ACC112 (cell line): ENCODE measurements around the gene C1GALT1.

Experiments
- H2AFZ ChIP-seq: fragments of 200-600 bp; sonication (generic); one replicate; pipeline ENCODE4 v1.6.0; 2017; ENCODE audit warnings: antibody characterized with exemption, low read length; ENCODE audit not compliant: unreplicated experiment
- H3K27ac ChIP-seq: fragments of 200-600 bp; sonication (generic); 2 replicates; pipeline ENCODE4 v1.5.1; 2014; ENCODE audit warnings: low read depth, mild to moderate bottlenecking, antibody characterized with exemption, low read length, moderate library complexity
- H3K27me3 ChIP-seq: fragments of 200-600 bp; sonication (generic); 2 replicates; pipeline ENCODE4 v1.6.1; 2014; ENCODE audit warnings: mild to moderate bottlenecking, antibody characterized with exemption, low read length, moderate library complexity, mixed read lengths; ENCODE audit not compliant: insufficient read depth
- H3K36me3 ChIP-seq: fragments of 200-600 bp; sonication (generic); 2 replicates; pipeline ENCODE4 v1.6.1; 2016; ENCODE audit warnings: mild to moderate bottlenecking, antibody characterized with exemption, low read length, moderate library complexity, mixed read lengths; ENCODE audit not compliant: insufficient read depth
- H3K4me1 ChIP-seq: fragments of 200-600 bp; sonication (generic); one replicate; pipeline ENCODE4 v1.6.1; 2016; ENCODE audit warnings: low read length, mixed read lengths; ENCODE audit not compliant: insufficient read depth, unreplicated experiment, control insufficient read depth
- H3K4me3 ChIP-seq: fragments of 200-600 bp; sonication (generic); 2 replicates; pipeline ENCODE4 v1.5.1; 2014; ENCODE audit warnings: mild to moderate bottlenecking, low read depth, low read length
- H3K79me2 ChIP-seq: fragments of 200-600 bp; sonication (generic); one replicate; pipeline ENCODE4 v1.6.0; 2016; ENCODE audit warnings: low read length; ENCODE audit not compliant: control insufficient read depth, unreplicated experiment, insufficient read depth

C1GALT1 gene

DNA sequence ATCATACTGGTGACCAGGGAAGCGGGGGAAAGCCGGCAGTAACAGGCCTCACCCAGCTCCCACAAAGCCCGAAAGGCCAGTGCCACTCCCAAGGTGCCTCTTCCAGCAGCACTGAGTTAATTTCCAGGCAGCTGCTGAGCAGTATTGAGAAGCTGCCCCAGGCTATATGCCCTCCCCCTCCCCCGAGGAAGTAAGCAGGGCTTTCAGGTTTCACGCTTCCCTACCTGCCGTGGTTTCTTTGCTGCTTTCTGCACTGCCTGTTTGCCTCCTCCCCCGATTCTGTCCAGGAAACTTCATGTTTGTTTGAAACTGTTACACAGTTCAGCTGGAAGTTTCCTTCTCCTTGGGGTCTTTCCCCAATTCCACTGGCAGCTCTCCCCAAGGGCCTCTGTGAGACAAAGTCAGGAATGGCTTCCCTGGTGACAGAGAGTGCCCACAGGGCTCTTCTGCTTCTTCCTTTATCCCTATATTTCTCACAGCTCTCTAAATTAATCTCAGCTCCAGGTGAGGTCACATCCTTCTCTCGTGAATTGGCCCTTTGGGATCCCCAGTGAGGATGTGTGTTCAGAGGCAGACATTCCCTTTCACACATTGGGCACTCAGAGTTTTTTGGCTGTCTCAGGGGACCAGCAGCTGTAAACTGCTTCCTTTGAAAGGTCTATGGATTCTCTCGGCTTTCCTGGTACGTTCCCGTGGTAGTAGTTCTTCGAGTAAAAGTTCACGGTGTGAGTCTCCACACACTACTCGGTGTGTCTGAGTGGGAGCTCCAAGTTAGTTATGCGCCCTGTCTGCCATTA lies 19.4 kb downstream of the C1GALT1 start:
- H3K27ac ChIP-seq = no peak overlapping the region
- H3K79me2 ChIP-seq = peaks cover 60% of the 10 kb centered on the region

GRCh38 chr7:7202375-7202720 lies 20.0 kb downstream of the C1GALT1 start:
- no peak overlapping the region for H2AFZ ChIP-seq
- H3K27ac ChIP-seq = no peak overlapping the region
- peaks cover 15% of the 10 kb centered on the region for H3K36me3 ChIP-seq
- H3K4me3 ChIP-seq = no peak overlapping the region
- no peaks in the 10 kb centered on the region for H3K4me1 ChIP-seq
- peaks cover 63% of the 10 kb centered on the region for H3K79me2 ChIP-seq
- H3K27me3 ChIP-seq = no peaks in the 10 kb centered on the region

More for the DNA sequence above, 19.4 kb downstream of the C1GALT1 start:
- Histone ChIP-seq H3K4me3 (no peak overlapping the region), H2AFZ (no peak overlapping the region), H3K36me3 (peaks cover 15% of the 10 kb centered on the region), H3K27me3 (no peaks in the 10 kb centered on the region), H3K4me1 (no peaks in the 10 kb centered on the region)

DNA sequence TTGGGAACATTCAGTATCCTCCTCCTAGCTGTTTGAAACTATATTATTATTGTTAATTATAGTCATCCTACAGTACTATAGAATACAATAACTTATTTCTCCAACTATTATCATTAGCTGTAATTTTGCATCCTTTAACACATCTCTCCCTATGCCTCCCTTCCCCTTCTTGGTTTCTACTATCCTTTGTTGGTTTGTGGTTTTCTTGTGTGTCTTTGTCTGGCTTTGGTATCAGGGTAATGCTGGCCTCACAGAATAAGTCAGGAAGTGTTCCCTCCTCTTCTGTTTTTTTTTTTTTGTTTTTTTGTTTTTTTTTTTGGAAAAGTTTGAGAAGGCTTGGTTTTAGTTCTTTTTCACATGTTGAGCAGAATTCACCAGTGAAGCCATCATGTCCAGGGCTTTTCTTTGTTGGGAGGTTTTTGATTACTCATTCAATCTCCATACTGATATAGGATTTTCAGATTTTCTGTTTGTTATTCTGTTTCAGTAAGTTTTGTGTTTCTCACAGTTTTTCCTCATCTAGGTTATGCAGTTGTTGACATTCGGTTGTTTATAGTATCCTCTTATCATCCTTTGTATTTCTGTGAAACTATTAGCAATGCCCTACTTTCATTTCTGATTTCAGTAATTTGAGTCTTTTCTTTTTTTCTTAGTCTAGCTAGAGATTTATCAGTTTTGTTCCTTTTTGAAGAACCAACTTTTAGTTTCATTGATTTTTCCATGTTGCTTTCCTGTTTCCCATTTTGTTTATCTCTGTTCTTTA lies 21.6 kb downstream of the C1GALT1 start:
- Histone ChIP-seq H3K36me3 (peaks cover 15% of the 10 kb centered on the region), H2AFZ (no peak overlapping the region), H3K27me3 (no peaks in the 10 kb centered on the region), H3K4me1 (no peaks in the 10 kb centered on the region), H3K79me2 (peaks cover 75% of the 10 kb centered on the region), H3K27ac (no peak overlapping the region), H3K4me3 (no peak overlapping the region)

DNA sequence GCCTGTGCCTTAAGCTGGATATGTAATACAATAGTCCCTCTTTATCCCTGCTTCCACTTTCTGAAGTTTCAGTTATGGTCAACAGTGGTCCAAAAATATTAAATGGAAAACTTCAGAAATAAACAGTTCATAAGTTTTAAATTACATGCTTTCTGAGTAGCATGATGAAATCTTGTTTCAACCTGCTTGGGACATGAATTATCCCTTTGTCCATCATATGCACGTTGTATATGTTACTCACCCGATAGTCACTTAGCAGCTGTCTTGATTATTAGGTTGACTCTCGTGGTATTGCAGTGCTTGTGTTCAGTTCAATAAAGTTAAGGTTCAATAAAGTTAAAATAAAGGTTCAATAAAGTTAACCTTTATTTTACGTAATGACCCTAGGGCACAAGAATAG lies 25.5 kb downstream of the C1GALT1 start:
- H3K27me3 ChIP-seq = no peaks in the 10 kb centered on the region
- no peak overlapping the region for H3K27ac ChIP-seq
- peaks cover 15% of the 10 kb centered on the region for H3K36me3 ChIP-seq
- peaks cover 2% of the 10 kb centered on the region for H3K4me1 ChIP-seq
- H3K4me3 ChIP-seq = no peak overlapping the region
- no peak overlapping the region for H2AFZ ChIP-seq
- H3K79me2 ChIP-seq = peaks cover 70% of the 10 kb centered on the region

- Histone ChIP-seq H3K36me3 (0 out of 2 replicates have a peak, but pooled peaks cover 10% of the 10 kb centered on the region), H3K27ac (no peak overlapping the region), H3K4me3 (no peak overlapping the region), H3K4me1 (peaks cover 4% of the 10 kb centered on the region), H2AFZ (no peak overlapping the region), H3K27me3 (no peaks in the 10 kb centered on the region), H3K79me2 (peaks cover 70% of the 10 kb centered on the region)
Observed at GRCh38 chr7:7208520-7208919, 26.2 kb downstream of the C1GALT1 start.

DNA sequence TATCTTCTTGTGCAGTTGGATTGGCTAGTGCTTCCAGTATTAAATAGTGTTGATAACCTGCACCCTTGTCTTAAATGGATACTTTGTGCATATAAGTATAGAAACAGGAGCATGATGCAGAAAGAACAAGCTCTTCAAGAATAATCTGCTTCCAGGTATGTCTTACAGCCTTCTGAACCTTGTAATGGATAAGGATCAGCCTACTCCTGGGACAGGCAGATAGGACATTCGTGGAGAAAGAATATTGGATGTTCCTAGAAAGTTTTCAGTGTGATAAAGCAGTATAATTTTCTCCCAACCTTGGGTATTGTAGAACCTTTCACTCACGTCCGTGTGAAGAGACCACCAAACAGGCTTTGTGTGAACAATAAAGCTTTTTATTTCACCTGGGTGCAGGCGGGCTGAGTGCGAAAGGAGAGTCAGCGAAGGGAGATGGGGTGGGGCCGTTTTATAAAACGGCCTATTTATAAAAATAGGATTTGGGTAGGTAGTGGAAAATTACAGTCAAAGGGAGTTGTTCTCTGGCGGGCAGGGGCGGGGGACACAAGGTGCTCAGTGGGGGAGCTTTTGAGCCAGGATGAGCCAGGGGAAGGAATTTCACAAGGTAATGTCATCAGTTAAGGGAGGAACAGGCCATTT lies 27.2 kb downstream of the C1GALT1 start:
- no peak overlapping the region for H3K4me3 ChIP-seq
- H3K36me3 ChIP-seq = peaks cover 11% of the 10 kb centered on the region; the same call in 1 of the 2 replicates
- peaks cover 65% of the 10 kb centered on the region for H3K79me2 ChIP-seq
- H3K4me1 ChIP-seq = peaks cover 4% of the 10 kb centered on the region
- no peaks in the 10 kb centered on the region for H3K27me3 ChIP-seq
- H3K27ac ChIP-seq = no peak overlapping the region
- no peak overlapping the region for H2AFZ ChIP-seq

GRCh38 chr7:7210475-7211237 lies 28.3 kb downstream of the C1GALT1 start:
- no peak overlapping the region for H2AFZ ChIP-seq
- peaks cover 4% of the 10 kb centered on the region for H3K4me1 ChIP-seq
- H3K79me2 ChIP-seq = peaks cover 58% of the 10 kb centered on the region
- no peak overlapping the region for H3K4me3 ChIP-seq
- no peak overlapping the region for H3K27ac ChIP-seq
- H3K27me3 ChIP-seq = no peaks in the 10 kb centered on the region
- peaks cover 11% of the 10 kb centered on the region; the same call in 1 of the 2 replicates for H3K36me3 ChIP-seq

GRCh38 chr7:7212612-7213011 lies 30.3 kb downstream of the C1GALT1 start:
- no peak overlapping the region for H3K27ac ChIP-seq
- no peak overlapping the region for H2AFZ ChIP-seq
- no peaks in the 10 kb centered on the region for H3K27me3 ChIP-seq
- H3K36me3 ChIP-seq = peaks cover 11% of the 10 kb centered on the region; the same call in 1 of the 2 replicates
- peaks cover 4% of the 10 kb centered on the region for H3K4me1 ChIP-seq
- peaks cover 40% of the 10 kb centered on the region for H3K79me2 ChIP-seq
- H3K4me3 ChIP-seq = no peak overlapping the region

DNA sequence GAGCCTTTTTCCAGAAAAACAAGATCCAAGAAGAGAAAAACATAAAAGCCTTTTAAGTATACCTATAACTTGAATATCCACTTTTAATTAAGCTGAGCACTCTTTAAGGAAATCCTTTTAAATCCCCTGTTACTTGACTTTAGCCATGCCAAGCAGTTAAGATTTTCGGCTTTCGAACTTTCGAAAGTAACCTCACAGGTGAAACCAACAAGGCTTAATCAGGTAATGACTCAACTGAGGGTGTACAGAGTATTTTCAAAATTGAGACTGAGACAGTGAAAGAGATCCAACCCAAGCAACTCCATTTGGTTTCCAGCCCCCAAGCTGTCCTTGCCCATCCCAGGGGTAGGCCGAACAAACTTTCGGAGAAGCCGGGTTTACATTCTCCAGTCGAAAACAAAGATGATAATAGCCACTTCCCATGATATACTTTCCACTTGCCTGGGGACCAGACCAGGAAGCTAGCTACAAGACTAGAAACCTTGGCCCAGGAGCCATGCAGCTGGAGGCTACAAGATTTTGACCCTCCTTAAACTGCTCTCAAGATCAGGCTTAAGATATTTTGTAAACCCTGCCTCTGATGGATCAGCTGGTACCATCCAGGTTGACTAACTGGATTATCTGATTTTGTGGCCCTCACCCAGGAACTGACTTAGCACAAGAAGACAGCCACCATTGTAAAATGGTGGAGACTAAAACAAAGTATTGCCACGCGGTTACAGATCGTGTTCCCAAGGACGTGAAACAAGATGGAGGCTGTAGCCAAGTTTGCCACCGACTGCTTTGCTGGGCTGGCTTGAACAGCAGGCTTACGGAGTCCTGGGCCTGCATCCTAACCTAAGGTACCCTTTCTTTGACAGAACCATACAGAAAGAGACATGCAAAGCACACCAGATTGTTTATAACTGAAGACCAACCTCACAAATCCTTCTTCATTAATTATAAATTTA lies 32.3 kb downstream of the C1GALT1 start:
- Histone ChIP-seq H3K4me1 (peaks cover 6% of the 10 kb centered on the region), H3K79me2 (peaks cover 23% of the 10 kb centered on the region), H3K27ac (no peak overlapping the region), H3K4me3 (no peak overlapping the region), H2AFZ (no peak overlapping the region), H3K36me3 (peaks cover 11% of the 10 kb centered on the region; the same call in 1 of the 2 replicates), H3K27me3 (no peaks in the 10 kb centered on the region)
